ENCODE data around the gene NPAS3.

The NPAS3 gene

DNA sequence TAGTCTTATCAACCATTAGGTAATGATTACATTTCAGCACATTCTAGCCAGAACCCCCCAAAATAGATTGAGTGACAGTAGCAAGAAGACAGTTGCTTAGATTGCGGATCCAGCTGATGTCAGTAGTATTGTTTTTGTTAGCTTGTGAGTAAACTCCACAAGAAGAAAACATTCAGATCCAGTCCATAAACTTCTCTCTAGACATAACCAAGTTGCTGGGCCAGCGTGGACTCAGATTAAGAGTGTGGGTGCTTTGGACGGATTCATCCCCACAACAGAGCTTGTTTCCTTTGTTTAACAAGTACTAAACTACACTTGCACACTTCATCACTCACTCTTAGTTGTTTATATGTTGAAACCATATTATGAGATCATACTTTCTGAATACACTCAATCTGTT is 293.4 kb downstream of the NPAS3 start:
- no peak overlapping the region for H3K4me3 ChIP-seq (ENCODE audit: low read depth, low read length)
- DNase-seq (ENCODE audit: low read depth) = no peak
- TF ChIP-seq, protein P1, sequence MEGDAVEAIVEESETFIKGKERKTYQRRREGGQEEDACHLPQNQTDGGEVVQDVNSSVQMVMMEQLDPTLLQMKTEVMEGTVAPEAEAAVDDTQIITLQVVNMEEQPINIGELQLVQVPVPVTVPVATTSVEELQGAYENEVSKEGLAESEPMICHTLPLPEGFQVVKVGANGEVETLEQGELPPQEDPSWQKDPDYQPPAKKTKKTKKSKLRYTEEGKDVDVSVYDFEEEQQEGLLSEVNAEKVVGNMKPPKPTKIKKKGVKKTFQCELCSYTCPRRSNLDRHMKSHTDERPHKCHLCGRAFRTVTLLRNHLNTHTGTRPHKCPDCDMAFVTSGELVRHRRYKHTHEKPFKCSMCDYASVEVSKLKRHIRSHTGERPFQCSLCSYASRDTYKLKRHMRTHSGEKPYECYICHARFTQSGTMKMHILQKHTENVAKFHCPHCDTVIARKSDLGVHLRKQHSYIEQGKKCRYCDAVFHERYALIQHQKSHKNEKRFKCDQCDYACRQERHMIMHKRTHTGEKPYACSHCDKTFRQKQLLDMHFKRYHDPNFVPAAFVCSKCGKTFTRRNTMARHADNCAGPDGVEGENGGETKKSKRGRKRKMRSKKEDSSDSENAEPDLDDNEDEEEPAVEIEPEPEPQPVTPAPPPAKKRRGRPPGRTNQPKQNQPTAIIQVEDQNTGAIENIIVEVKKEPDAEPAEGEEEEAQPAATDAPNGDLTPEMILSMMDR (IDR thresholded peaks at IDR 0.05; ENCODE audit: insufficient read depth, low read depth, low read length, missing control alignments) = no peak

DNA sequence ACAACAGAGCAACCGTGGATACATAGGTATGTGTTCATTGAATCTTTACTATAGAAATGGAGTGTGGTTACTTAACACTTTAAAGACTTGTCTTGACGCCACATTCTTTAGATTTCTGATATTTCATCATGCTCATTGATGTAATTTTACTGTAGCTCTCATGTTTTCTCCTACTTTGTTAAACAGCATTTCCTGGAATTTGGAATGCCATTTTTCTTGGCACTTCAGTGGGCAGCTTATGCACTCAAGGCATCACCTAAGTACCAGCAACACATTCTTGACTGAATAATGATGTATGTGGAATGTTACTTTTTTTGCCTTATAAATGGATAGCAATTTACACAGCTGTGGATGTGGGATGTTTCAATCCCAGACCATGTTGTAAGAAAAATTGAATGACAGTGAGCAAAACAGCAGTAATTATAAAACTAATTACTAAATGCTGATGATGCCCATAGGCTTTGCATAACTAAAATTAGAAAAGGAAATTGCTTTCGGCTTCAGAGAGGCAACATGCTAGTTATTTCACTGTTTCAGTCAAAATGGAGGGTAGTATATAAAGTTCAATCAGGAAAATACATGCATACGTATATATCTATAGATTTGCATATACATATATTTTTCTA is 298.5 kb downstream of the NPAS3 start:
- no peak overlapping the region for H3K4me3 ChIP-seq (ENCODE audit: low read depth, low read length)
- no peak for DNase-seq (ENCODE audit: low read depth)
- TF ChIP-seq, protein P1 (IDR thresholded peaks at IDR 0.05; ENCODE audit: insufficient read depth, low read depth, low read length, missing control alignments) = no peak

DNA sequence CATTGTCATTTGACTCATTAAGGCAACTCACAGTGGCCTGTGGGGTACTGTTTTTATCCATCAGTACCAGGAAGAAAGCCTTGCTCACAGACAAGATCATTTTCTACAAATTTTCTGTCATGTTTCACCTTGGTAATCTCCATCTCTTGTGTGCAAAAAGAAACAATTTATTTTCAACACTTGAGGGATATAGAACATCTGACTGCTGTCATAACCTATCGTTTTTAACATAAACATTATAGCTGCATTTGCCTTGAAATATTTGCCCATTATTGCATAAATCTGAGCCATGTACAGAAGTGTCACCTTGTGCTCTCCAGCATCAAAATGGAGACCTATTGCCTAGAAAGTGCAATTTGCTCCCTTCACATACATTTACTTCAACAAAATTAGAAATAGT is 300.8 kb downstream of the NPAS3 start:
- TF ChIP-seq, protein P1 (IDR thresholded peaks at IDR 0.05; ENCODE audit: insufficient read depth, low read depth, low read length, missing control alignments) = no peak
- DNase-seq (ENCODE audit: low read depth) = no peak
- no peak overlapping the region for H3K4me3 ChIP-seq (ENCODE audit: low read depth, low read length)

DNA sequence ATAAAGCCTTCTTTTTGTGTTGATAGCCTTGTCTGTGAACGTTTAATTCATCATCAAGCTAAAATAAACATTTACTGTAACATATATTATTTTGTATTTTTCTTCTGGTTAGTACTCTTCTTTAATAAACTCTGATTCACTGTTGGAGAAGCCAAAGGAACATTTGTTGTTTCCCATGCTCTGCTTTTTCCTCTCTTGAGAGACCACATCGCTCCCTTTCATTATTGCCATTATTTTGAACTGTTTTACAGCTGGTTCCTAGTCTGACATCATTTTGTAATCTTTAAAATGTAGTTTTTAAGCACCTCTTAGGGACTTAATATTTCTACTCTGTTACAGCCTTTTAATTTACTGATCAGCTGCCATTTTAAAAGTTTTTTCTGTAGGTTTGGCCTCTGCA is 301.8 kb downstream of the NPAS3 start:
- TF ChIP-seq, protein P1 (IDR thresholded peaks at IDR 0.05; ENCODE audit: insufficient read depth, low read depth, low read length, missing control alignments) = no peak
- H3K4me3 ChIP-seq (ENCODE audit: low read depth, low read length) = no peak overlapping the region
- DNase-seq (ENCODE audit: low read depth) = no peak

DNA sequence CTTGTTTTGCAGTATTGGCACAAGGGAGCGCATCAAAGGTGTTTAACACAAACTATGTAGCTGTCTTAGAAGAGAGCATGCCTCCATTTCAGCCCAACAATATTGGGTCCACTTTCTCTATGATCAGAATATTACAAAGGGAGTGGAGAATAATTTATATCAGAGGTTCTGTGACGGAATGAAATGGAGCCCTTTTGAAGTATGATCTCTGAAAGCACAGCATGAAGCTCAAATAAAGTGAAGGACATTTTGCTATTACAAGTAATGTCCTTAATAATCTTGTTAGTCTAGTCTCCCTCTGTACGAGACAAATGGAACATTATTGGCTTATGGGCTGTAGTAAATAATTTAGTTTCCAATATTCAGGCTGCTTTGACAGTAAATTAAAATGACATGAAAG is 302.7 kb downstream of the NPAS3 start:
- TF ChIP-seq, protein P1 (IDR thresholded peaks at IDR 0.05; ENCODE audit: insufficient read depth, low read depth, low read length, missing control alignments) = no peak
- DNase-seq (ENCODE audit: low read depth) = no peak
- no peak overlapping the region for H3K4me3 ChIP-seq (ENCODE audit: low read depth, low read length)

DNA sequence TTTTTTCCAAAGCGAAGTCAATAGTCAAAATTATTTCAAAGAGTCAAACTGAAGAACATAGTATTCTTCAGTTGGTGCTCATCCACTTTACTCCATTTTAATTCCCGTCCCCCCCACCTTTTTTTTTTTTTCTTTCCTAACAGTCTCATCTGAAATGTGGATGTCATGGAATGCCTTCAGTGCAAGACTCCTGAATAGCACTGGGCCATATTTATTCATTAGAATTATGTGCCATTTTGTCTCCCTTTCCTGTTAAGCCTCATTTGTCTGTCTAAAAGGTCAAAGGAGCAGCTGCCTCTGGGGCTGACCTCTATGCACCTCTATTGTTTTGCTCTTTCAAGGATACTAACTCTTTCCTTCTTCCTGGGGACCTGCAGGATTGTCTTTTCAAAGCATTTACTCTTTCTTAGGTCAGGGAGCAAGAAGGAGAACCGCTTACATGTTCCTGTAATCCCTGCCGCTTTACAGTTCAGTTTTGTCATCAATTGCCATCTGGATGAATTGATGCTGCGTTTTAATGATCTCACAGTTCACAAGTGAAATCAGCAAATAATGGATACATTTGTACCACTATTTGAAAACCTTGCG is 310.6 kb downstream of the NPAS3 start:
- TF ChIP-seq, protein P1 (IDR thresholded peaks at IDR 0.05; ENCODE audit: insufficient read depth, low read depth, low read length, missing control alignments) = no peak
- H3K4me3 ChIP-seq (ENCODE audit: low read depth, low read length) = no peak overlapping the region
- no peak for DNase-seq (ENCODE audit: low read depth)

DNA sequence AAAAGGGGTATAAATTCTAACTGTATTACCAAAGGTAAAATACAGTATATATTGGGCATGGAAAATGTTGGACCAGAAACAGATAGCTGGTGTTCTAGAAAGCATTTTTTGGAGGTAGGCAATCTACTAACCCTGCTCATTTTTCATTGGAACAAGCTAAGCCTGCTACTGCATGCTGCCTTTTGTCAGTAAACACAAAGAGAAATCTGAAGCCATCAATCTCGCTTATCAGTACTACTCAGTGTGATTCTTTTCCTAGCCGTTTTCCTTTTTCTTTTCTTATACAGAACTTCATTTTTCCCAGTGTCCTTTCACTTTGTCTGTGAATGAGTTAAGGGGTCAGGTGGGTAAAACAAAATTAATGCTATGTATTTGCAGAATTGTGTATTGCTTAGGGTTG is 312.3 kb downstream of the NPAS3 start:
- TF ChIP-seq, protein P1 (IDR thresholded peaks at IDR 0.05; ENCODE audit: insufficient read depth, low read depth, low read length, missing control alignments) = no peak
- H3K4me3 ChIP-seq (ENCODE audit: low read depth, low read length) = no peak overlapping the region
- no peak for DNase-seq (ENCODE audit: low read depth)
